Panc1 (cell line): ENCODE data around the gene SLC7A1. TPM values are rescaled to one million over a fixed set of nuclear protein-coding genes. Genes with fewer than 3 reads are reported as not detected.

Experiments used
- ATAC-seq: fragments of 200-7000 bp; cut with Tn5 transposase; 2 replicates; pipeline ENCODE4 v1.9.1; 2020; ENCODE audit warnings: mild to moderate bottlenecking, moderate library complexity
- BruUV-seq: library from RNA; stranded (reverse); fragments of 400-500 nt; replicated peaks from 2 replicates; lab custom pipeline; 2021; lab: Mats Ljungman, UMichigan
- CTCF ChIA-PET: fragments of 300-600 bp; sonication (Branson Sonifier 250); formaldehyde crosslinking; loops from one replicate; lab custom pipeline; 2022; ENCODE audit warnings: antibody characterized with exemption; lab: Charles Lee
- POLR2A ChIA-PET: fragments of 300-600 bp; sonication (Branson Sonifier 250); formaldehyde crosslinking; loops from one replicate; lab custom pipeline; 2022; ENCODE audit warnings: antibody characterized with exemption; lab: Charles Lee
- DNase-seq: peaks from one replicate; pipeline ENCODE4 v3.0.0-alpha.2; 2010; ENCODE audit warnings: low read depth, low spot score
- H3K27ac ChIP-seq: 2 replicates; pipeline ENCODE4 v1.5.1; 2011; ENCODE audit warnings: mild to moderate bottlenecking, low read length, inconsistent platforms
- H3K27me3 ChIP-seq: fragments of 200-500 bp; sonication (Bioruptor generic); 2 replicates; pipeline ENCODE4 v1.6.0; 2014; ENCODE audit warnings: low read length, inconsistent platforms; ENCODE audit not compliant: control insufficient read depth, insufficient read depth
- H3K36me3 ChIP-seq: fragments of 200-500 bp; sonication (Bioruptor generic); 2 replicates; pipeline ENCODE4 v1.5.1; 2014; ENCODE audit warnings: inconsistent platforms, mild to moderate bottlenecking, low read length, moderate library complexity; ENCODE audit not compliant: control insufficient read depth, insufficient read depth
- H3K4me1 ChIP-seq: 2 replicates; pipeline ENCODE4 v1.5.1; 2011; ENCODE audit warnings: inconsistent platforms, mild to moderate bottlenecking, low read length, moderate library complexity; ENCODE audit not compliant: control insufficient read depth, insufficient read depth
- H3K4me3 ChIP-seq, 2 experiments: 2 replicates each; pipeline ENCODE4 v1.5.1; 2011 to 2012; ENCODE audit warnings: low read depth in 2 of 2, low read length in 2 of 2, mild to moderate bottlenecking in 2 of 2, inconsistent platforms in 1 of 2, moderate library complexity in 1 of 2
- H3K9me3 ChIP-seq: fragments of 200-500 bp; sonication (Bioruptor generic); 2 replicates; pipeline ENCODE4 v1.5.1; 2014; ENCODE audit warnings: low read depth, mild to moderate bottlenecking, inconsistent platforms, low read length, moderate library complexity; ENCODE audit not compliant: control insufficient read depth, insufficient read depth
- POLR2AphosphoS5 ChIP-seq: IDR thresholded peaks from 2 replicates; pipeline ENCODE4 v1.6.1; 2012; ENCODE audit warnings: mild to moderate bottlenecking, low read depth, low read length, moderate library complexity
- REST ChIP-seq, 2 experiments: IDR thresholded peaks; 2 replicates each; pipeline ENCODE4 v1.6.1; 2011 to 2012; ENCODE audit warnings: low read depth in 2 of 2, control low read depth in 1 of 2, low read length in 1 of 2, mild to moderate bottlenecking in 1 of 2, moderate library complexity in 1 of 2; ENCODE audit not compliant: insufficient read depth in 1 of 2
- SIN3A ChIP-seq: IDR thresholded peaks from 2 replicates; pipeline ENCODE4 v1.6.1; 2012; ENCODE audit warnings: low read depth, mild to moderate bottlenecking, low read length, moderate library complexity, borderline replicate concordance; ENCODE audit not compliant: insufficient read depth
- TCF7L2 ChIP-seq: IDR thresholded peaks from 2 replicates; pipeline ENCODE4 v1.6.1; 2011; ENCODE audit warnings: mild to moderate bottlenecking, low read depth, low read length, inconsistent platforms
- in situ Hi-C: cut with HindIII; loops from 2 replicates; pipeline ENCODE4 v1.10.0; 2016; ENCODE audit warnings: low sequenced_read_pairs, low pct_unique_long_range_greater_than_20kb
- intact Hi-C: fragments of 100-400 bp; cut with micrococcal nuclease; formaldehyde crosslinking; loops from one replicate; pipeline ENCODE4 v1.10.0; 2022; ENCODE audit not compliant: unreplicated experiment
- total RNA-seq: library from RNA; stranded (reverse); gene quantifications from one replicate; pipeline ENCODE4 v1.2.1, GENCODE V29; 2021; ENCODE audit not compliant: unreplicated experiment
- TF ChIP-seq, protein P1 (sequence below): fragments of 450-650 bp; IDR thresholded peaks from 2 replicates; pipeline ENCODE4 v1.5.1; 2017; ENCODE audit warnings: mild to moderate bottlenecking

SLC7A1 gene
- total RNA-seq, 1 experiment from 2014 or later: 63.3 TPM

- H3K36me3 ChIP-seq: no peaks in the 10 kb centered on the region
- in situ Hi-C loops: no loop called here
- BruUV-seq: no TSS peak
- H3K4me3 ChIP-seq: no peak overlapping the region
- no peak for DNase-seq
- ATAC-seq: no peak
- H3K27me3 ChIP-seq: no peaks in the 10 kb centered on the region
- H3K27ac ChIP-seq: no peak overlapping the region
- TF ChIP-seq TCF7L2 (no peak), REST (IDR thresholded peaks at IDR 0.05; ENCODE audit: insufficient read depth in 1 of 2, low read depth in 2 of 2, low read length in 1 of 2) (no peak), SIN3A (no peak), POLR2AphosphoS5 (no peak)
- TF ChIP-seq, protein P1, sequence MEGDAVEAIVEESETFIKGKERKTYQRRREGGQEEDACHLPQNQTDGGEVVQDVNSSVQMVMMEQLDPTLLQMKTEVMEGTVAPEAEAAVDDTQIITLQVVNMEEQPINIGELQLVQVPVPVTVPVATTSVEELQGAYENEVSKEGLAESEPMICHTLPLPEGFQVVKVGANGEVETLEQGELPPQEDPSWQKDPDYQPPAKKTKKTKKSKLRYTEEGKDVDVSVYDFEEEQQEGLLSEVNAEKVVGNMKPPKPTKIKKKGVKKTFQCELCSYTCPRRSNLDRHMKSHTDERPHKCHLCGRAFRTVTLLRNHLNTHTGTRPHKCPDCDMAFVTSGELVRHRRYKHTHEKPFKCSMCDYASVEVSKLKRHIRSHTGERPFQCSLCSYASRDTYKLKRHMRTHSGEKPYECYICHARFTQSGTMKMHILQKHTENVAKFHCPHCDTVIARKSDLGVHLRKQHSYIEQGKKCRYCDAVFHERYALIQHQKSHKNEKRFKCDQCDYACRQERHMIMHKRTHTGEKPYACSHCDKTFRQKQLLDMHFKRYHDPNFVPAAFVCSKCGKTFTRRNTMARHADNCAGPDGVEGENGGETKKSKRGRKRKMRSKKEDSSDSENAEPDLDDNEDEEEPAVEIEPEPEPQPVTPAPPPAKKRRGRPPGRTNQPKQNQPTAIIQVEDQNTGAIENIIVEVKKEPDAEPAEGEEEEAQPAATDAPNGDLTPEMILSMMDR: no peak
- H3K9me3 ChIP-seq: no peaks in the 10 kb centered on the region
- ChIA-PET POLR2A (no interaction called here), CTCF (no interaction called here)
- intact Hi-C loops: no loop called here
- peaks cover 12% of the 10 kb centered on the region for H3K4me1 ChIP-seq
These were observed 17.0 kb downstream of the SLC7A1 start for GRCh38 chr13:29578300-29579085.

GRCh38 chr13:29577136-29578051 lies 18.1 kb downstream of the SLC7A1 start:
- ATAC-seq (no peak), DNase-seq (no peak)
- no TSS peak for BruUV-seq
- intact Hi-C loops: no loop called here
- in situ Hi-C loops: no loop called here
- Histone ChIP-seq H3K27me3 (no peaks in the 10 kb centered on the region), H3K4me3 (no peak overlapping the region), H3K27ac (no peak overlapping the region), H3K9me3 (no peaks in the 10 kb centered on the region), H3K4me1 (peaks cover 3% of the 10 kb centered on the region), H3K36me3 (no peaks in the 10 kb centered on the region)
- POLR2A ChIA-PET: no interaction called here
- CTCF ChIA-PET: no interaction called here
- TF ChIP-seq, protein P1: no peak
- no peak for TF ChIP-seq SIN3A
- no peak for TF ChIP-seq REST (IDR thresholded peaks at IDR 0.05; ENCODE audit: insufficient read depth in 1 of 2, low read depth in 2 of 2, low read length in 1 of 2)
- TF ChIP-seq POLR2AphosphoS5: no peak
- no peak for TF ChIP-seq TCF7L2
